ENCODE measurements around the gene FARS2.
"Not testable (repeated sequence)": the region's sequence is repeated elsewhere in the genome, so short reads cannot be mapped to it uniquely, and the experiment has no call there.

Gene FARS2

DNA sequence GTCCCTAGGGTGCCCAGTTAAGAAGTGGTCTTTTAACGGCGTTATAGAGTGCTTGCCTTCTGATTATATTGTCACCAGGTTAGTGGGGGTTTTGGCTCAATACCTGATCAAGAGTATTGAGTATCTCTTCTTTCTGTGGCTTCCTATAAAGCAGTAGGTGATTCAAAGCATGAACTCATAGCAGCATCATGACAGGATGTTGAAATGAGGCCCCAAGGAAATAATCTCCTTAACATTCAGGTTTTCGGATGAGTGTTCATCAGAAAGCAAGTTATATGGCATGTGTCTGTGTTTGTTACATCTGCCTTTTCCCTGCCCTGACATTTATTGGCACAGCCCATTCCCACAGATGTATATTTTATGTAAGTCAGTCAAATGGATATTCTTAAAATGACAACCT lies 301.0 kb downstream of the FARS2 start:
- no peak for DNase-seq (ENCODE audit: low read depth)
- TF ChIP-seq, protein P1, sequence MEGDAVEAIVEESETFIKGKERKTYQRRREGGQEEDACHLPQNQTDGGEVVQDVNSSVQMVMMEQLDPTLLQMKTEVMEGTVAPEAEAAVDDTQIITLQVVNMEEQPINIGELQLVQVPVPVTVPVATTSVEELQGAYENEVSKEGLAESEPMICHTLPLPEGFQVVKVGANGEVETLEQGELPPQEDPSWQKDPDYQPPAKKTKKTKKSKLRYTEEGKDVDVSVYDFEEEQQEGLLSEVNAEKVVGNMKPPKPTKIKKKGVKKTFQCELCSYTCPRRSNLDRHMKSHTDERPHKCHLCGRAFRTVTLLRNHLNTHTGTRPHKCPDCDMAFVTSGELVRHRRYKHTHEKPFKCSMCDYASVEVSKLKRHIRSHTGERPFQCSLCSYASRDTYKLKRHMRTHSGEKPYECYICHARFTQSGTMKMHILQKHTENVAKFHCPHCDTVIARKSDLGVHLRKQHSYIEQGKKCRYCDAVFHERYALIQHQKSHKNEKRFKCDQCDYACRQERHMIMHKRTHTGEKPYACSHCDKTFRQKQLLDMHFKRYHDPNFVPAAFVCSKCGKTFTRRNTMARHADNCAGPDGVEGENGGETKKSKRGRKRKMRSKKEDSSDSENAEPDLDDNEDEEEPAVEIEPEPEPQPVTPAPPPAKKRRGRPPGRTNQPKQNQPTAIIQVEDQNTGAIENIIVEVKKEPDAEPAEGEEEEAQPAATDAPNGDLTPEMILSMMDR (IDR thresholded peaks at IDR 0.05; ENCODE audit: low read depth, low read length, missing control alignments), result no peak
- H3K4me3 ChIP-seq (ENCODE audit: low read depth, low read length), result no peak overlapping the region

DNA sequence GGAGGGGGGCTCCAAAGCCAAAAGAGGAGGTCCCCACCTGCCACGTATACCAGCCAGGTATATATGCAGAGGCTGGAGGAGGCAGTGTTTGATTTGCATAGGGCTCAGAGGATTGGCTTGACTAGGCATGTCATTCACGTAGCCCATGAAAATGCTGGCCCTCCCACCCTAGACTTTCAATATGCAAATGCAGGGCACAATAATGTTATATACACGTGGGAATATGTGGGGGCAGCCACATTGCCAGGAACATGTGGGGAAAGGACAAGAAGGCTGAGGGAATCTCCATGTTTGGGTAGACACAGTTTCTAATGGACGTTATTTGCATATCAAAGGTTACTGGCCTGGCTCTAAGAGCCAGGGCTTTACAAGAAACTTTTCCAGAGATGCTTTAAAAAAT lies 301.8 kb downstream of the FARS2 start:
- no peak for DNase-seq (ENCODE audit: low read depth)
- H3K4me3 ChIP-seq (ENCODE audit: low read depth, low read length), result no peak overlapping the region
- TF ChIP-seq, protein P1 (IDR thresholded peaks at IDR 0.05; ENCODE audit: low read depth, low read length, missing control alignments), result no peak

DNA sequence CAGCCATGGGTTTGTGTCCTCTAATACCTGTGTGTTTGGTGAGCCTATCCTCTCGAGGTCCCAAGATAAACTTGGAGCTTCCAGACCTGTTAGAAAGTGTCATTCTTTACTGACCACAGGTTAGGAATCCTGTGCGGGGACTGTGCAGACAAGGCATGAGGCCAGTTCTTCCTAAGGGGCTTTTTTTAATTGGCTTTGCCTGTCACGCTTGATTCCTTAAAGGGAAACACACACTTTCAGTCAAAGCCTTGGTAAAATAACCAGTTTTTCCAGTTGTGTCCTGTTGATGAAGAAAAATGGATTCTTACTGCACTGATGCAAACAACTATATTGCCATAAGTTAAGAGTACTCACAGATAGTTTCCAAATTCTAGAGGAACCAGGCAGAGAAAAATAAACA lies 303.4 kb downstream of the FARS2 start:
- DNase-seq (ENCODE audit: low read depth); H3K4me3 ChIP-seq (ENCODE audit: low read depth, low read length): not testable (repeated sequence)

DNA sequence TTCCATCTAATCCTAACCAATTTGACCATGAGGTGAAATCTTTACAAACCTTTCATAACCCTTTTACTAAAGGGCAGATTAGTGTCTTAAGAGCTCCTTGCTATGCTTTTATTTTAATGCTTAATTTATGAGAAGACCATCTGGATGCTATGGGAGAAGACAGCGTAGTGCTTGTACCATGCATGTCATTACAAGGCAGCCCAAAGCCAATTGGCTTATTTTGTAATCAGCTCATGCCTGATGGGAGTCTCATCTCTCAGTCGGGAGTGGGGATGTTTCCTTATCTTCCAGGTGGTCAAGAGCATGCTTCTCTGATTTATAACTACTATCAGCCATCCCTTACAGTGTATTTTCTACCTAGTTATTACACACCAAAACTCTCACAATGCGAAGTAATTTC lies 304.7 kb downstream of the FARS2 start:
- no peak for DNase-seq (ENCODE audit: low read depth)
- no peak overlapping the region for H3K4me3 ChIP-seq (ENCODE audit: low read depth, low read length)
- TF ChIP-seq, protein P1 (IDR thresholded peaks at IDR 0.05; ENCODE audit: low read depth, low read length, missing control alignments), result no peak

DNA sequence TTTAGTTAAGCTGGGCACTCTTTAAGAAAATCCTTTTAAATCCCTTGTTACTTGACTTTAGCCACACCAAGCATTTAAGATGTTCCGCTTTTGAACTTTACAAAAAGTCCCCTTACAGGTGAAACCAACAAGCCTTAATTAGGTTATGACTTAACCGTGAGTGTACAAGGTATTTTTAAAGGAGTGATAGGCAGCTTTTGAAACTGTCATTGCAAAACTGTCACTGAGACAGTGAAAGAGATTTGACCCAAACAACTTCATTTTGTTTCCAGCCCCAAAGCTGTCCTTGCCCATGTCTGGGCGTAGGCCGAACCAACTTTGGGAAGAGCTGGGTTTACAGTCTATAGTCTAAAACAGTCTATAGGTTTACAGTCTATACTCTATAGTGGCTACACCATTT lies 305.4 kb downstream of the FARS2 start:
- TF ChIP-seq, protein P1 (IDR thresholded peaks at IDR 0.05; ENCODE audit: low read depth, low read length, missing control alignments), result no peak
- peak; percentile 72 for DNase-seq (ENCODE audit: low read depth)
- peak overlapping the region; percentile 24; the same call in 1 of the 2 replicates for H3K4me3 ChIP-seq (ENCODE audit: low read depth, low read length)

DNA sequence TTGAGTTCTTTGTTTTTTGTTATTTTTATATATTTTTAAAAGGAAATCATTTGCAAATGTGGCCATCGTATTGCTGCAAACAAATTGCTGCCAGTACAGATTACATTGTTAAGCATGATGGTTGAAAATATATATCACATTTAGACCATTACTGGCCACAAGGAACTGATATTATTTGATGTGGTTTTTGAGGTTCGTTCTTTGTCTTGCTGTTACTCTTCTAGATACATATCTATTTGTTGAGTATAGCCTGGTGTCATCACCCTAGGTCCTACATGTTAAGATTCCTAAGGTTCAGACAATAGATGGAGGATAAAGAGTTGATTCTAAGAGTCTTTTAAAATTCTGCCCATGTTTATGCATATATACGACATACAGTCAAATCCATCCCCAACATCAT lies 306.0 kb downstream of the FARS2 start:
- TF ChIP-seq, protein P1 (IDR thresholded peaks at IDR 0.05; ENCODE audit: low read depth, low read length, missing control alignments), result no peak
- H3K4me3 ChIP-seq (ENCODE audit: low read depth, low read length), result no peak overlapping the region
- no peak for DNase-seq (ENCODE audit: low read depth)

DNA sequence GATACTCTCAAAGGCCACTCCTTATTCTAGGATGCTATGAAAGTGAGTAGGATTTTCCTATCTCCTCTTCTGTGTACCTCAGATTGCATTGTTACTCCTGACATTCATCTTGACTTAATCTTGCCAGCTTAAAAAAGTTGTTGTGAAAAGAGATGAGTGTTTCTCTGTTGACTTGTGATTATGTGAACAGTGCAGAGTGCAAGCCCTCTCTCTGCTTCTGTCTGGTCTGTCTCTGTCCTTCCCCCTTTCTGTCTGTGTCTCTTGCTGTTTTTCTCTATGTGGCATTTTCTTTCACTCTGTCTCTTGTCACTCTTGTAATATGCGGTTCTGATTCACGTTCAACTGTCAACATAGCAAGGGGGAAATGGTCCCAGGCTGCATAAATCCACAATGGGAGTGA lies 306.6 kb downstream of the FARS2 start:
- H3K4me3 ChIP-seq (ENCODE audit: low read depth, low read length), result no peak overlapping the region
- TF ChIP-seq, protein P1 (IDR thresholded peaks at IDR 0.05; ENCODE audit: low read depth, low read length, missing control alignments), result no peak
- no peak for DNase-seq (ENCODE audit: low read depth)

DNA sequence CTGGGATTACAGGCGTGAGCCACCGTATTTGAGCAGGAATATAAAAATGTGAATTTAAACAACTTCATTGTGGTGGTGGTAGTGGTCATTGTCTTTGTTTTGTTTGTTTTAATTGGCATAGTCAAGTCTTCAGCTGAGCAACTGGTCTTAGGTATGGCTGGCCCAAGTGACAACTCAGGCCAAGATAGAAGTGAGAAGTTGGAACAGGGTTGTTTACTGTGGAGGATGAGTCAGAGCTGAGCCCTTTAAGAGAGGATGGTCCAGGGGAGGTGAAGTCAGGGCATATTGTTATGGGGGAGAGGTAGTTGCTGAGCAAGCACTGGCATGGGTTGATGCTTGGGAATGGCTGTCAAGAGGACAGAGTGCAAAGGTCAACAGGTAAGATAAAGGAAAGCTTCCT lies 308.2 kb downstream of the FARS2 start:
- TF ChIP-seq, protein P1 (IDR thresholded peaks at IDR 0.05; ENCODE audit: low read depth, low read length, missing control alignments), result no peak
- DNase-seq (ENCODE audit: low read depth), result no peak

More for the DNA sequence above, 308.2 kb downstream of the FARS2 start:
- no peak overlapping the region for H3K4me3 ChIP-seq (ENCODE audit: low read depth, low read length)

Measured in GM12864 (cell line).